Cardiac fibroblast (primary cell): ENCODE measurements around the gene SLC5A6.

ENCODE experiments used
- DNase-seq, 2 donors: peaks; one replicate each; pipeline versions ENCODE4 v3.0.0 to v3.0.0-alpha.2; 2010; ENCODE audit warnings: low read depth in 2 of 2
- H3K4me3 ChIP-seq, 2 donors: replicated peaks in 1 of 2; 1 replicate in 1 of 2; 2 replicates in 1 of 2; pipeline ENCODE4 v1.5.1; 2011; ENCODE audit warnings: low read depth in 2 of 2, low read length in 2 of 2, mild to moderate bottlenecking in 2 of 2, moderate library complexity in 1 of 2
- TF ChIP-seq, protein P1 (sequence below): IDR thresholded peaks from one replicate; pipeline ENCODE4 v1.5.1; 2011; ENCODE audit warnings: low read depth, mild to moderate bottlenecking, low read length, inconsistent platforms

The SLC5A6 gene

DNA sequence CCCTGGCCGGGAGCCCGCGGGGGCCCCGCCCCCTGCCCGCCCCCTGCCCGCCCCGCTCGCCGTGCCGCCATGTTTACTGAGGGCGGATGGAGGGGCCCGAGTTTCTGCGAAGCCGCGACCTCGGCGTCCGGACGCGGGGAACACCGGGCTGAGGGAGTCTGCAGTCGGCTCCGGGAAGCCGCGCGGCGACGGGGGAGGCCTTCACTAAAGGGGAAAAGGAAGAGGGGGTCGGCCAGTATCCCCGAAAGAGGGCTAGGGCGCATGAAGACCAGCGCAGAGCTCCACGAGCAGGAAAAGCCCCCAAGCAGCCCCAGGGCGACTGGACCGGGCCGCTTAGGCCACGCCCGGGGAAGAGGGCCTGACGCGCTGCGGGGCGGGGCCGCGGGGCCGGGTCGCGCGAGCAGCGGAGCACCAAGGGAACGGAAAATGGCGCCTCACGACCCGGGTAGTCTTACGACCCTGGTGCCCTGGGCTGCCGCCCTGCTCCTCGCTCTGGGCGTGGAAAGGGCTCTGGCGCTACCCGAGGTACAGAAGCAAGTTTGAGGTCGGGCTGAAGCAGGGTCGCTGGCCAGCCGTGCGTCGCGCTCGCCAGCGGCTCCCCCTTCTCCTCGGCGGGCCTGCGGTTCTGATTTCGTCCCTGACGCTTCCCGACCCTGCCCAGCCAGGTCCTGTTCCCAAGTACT is at the start of gene SLC5A6, which contains the start of gene ATRAID:
TSS of gene SLC5A6 (minus strand) at position 326 of the 683 bp plus-strand sequence. CDS start 4,618 bp downstream, outside the sequence.
TSS of gene ATRAID (plus strand) at position 99 of the 683 bp plus-strand sequence. CDS start at position 427, 328 bp downstream.
- H3K4me3 ChIP-seq, result peak within 1 kb of the TSS; percentile 77 to 81
- DNase-seq, result peak; percentile 88 to 91
- TF ChIP-seq, protein P1, sequence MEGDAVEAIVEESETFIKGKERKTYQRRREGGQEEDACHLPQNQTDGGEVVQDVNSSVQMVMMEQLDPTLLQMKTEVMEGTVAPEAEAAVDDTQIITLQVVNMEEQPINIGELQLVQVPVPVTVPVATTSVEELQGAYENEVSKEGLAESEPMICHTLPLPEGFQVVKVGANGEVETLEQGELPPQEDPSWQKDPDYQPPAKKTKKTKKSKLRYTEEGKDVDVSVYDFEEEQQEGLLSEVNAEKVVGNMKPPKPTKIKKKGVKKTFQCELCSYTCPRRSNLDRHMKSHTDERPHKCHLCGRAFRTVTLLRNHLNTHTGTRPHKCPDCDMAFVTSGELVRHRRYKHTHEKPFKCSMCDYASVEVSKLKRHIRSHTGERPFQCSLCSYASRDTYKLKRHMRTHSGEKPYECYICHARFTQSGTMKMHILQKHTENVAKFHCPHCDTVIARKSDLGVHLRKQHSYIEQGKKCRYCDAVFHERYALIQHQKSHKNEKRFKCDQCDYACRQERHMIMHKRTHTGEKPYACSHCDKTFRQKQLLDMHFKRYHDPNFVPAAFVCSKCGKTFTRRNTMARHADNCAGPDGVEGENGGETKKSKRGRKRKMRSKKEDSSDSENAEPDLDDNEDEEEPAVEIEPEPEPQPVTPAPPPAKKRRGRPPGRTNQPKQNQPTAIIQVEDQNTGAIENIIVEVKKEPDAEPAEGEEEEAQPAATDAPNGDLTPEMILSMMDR, result no peak

DNA sequence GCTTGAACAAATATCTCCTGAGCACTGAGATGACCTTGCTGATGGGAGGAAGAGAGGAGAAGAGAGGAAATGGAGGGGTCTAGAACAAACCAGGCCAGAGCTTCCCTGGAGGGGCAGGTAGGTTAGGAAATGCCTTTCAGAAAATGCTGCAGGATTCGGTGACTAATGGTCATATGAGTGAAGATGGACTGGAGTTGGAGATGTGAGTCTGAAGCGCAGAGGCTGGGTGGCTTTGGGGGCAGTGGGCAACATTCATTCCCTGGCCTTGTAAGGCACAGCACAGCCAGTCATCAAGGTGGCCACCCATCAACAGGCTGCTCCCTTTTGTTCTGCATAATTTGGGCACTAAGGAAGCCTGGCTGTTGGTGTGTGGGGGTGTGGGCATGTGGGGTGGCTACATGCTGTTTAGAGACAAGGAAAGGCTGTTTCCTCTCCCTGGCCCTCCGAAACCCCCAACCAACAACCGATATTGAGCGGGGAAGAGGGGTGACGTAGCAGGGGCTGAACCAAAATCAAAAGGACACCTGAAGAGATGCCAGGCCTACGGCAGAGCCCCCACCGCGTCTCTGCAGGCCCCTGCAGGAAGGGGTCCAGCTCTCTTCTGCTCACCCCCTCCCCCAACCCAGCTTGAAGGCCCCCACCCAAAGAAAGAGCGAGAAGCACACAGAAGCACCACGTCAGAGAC is 49.3 kb upstream of the SLC5A6 start:
- no peak overlapping the region for H3K4me3 ChIP-seq
- TF ChIP-seq, protein P1, result no peak
- DNase-seq, result no peak

DNA sequence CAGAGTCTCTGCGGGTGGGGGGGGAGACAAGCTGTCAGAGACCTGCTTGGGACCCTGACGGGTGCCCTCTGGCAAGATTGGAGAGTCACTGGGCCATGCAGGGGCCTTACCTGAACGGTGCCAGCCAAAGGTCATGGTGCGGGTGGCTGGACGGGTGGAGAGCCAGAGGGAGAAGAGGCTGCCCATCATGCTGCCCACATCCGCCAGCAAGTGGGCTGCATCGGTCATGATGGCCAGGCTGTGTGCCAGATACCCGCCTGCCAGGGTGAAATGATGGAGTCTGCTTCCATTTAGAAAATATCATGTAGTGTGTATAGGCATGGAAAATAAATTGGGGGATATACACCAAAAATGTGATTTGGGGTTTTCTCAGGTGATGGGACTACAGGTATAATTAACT is 46.0 kb upstream of the SLC5A6 start:
- DNase-seq, result no peak
- no peak overlapping the region for H3K4me3 ChIP-seq
- TF ChIP-seq, protein P1, result no peak

DNA sequence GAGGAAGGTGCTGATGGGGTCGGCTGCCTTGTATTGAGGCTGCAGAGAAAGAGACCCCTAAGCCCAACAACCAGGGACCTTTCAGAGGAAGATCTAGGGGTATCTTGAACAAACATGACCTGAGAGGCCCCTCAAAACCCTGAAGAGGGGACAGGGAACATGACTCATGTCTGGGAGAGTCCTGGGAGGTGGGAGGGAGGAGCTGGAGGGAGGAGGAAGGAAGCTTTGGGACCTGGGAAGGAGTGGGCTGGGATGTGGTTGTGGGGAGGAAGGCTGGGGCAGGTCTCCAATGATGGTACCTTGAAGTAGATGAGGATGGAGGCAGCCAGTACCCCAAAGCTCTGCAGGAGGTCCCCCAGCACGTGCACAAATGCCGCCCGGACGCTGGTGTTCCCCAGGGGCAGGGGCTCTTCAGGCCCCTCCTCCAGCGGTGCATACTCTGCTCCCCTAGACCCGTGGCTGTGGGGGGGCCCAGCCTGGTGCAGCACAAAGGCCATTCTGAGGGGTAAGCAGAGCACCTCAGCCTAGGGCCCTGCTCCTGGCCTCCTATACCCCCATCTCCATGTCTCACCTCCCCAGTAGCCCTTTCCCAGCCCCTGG is 44.9 kb upstream of the SLC5A6 start:
- no peak for DNase-seq
- no peak overlapping the region for H3K4me3 ChIP-seq
- TF ChIP-seq, protein P1, result no peak

DNA sequence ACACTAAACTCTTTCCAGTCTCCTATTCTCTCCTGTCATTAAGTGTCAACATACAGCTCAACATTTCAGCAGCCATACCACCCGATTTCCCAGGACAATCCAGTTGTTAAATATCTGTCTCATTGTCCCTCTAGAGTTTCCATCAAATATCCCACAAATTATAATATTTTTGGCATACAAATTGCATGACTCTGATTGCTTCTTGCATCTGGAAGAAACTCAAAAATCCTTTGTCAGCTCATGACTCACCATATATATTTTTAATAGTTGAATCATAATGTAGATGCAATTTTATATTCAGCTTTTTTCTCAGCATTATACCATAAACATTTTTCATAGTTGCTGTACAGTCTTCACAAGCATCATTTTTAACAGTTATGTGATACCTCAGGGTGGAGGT is 43.6 kb upstream of the SLC5A6 start:
- no peak overlapping the region for H3K4me3 ChIP-seq
- peak; percentile 50 to 72 for DNase-seq
- TF ChIP-seq, protein P1, result no peak

DNA sequence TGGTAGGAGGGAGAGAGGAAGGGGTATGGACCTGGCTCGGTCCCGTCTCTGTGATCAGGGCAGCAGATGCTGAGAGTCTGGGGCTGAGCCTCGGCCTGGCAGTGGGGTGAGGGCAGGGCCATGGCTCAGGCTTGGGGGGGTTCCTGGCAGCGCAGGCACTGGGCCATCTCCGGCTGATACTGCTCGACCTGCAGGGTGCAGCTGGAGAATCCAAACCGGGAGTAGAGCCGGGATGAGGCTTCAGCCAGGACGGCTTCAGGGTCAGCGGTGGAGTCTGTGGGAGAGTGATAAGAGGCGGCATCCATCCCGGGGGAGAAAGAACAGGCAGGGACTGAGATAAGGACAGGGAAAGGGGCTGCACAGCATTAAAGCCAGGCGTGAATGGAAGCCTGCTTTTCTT is 43.1 kb upstream of the SLC5A6 start:
- no peak for DNase-seq
- TF ChIP-seq, protein P1, result no peak
- no peak overlapping the region for H3K4me3 ChIP-seq
